H1 (cell line): ENCODE measurements around the gene EPHA2. TPM values are rescaled to one million over a fixed set of nuclear protein-coding genes. Genes with fewer than 3 reads are reported as not detected.

ENCODE experiments used
- CTCF ChIA-PET: fragments of 300-600 bp; sonication (Branson Sonifier 250); formaldehyde crosslinking; loops from one replicate; lab custom pipeline; 2021; ENCODE audit not compliant: partially characterized antibody; lab: Charles Lee
- POLR2A ChIA-PET: fragments of 300-600 bp; sonication (Branson Sonifier 250); formaldehyde crosslinking; loops from one replicate; lab custom pipeline; 2021; ENCODE audit warnings: inconsistent platforms; ENCODE audit not compliant: partially characterized antibody; lab: Charles Lee
- DNase-seq, 2 experiments: peaks; one replicate each; pipeline versions ENCODE4 v3.0.0 to v3.0.0-alpha.2; 2010 to 2022; ENCODE audit warnings: low spot score in 2 of 2, low read depth in 1 of 2, mixed read lengths in 1 of 2
- FAIRE-seq: peaks from 2 replicates; lab custom pipeline; 2011; peaks lifted over from hg19 to GRCh38; lab: Jason Lieb, UNC
- H2AFZ ChIP-seq: 2 replicates; pipeline ENCODE4 v1.8.1; 2012; ENCODE audit warnings: low read length, inconsistent platforms
- H2AK5ac ChIP-seq: 2 replicates; pipeline ENCODE4 v1.6.1; 2013; ENCODE audit warnings: low read depth, low read length
- H2BK120ac ChIP-seq: replicated peaks from 2 replicates; pipeline ENCODE3; 2013; ENCODE audit warnings: low read depth, low read length, inconsistent platforms
- H2BK12ac ChIP-seq: 2 replicates; pipeline ENCODE4 v1.6.1; 2013; ENCODE audit warnings: low read depth, low read length
- H2BK15ac ChIP-seq: 2 replicates; pipeline ENCODE4 v1.6.1; 2013; ENCODE audit warnings: low read length
- H2BK20ac ChIP-seq: 2 replicates; pipeline ENCODE4 v1.6.1; 2013; ENCODE audit warnings: low read length
- H2BK5ac ChIP-seq: 2 replicates; pipeline ENCODE4 v1.6.1; 2013; ENCODE audit warnings: low read depth, low read length
- H3K14ac ChIP-seq: 2 replicates; pipeline ENCODE4 v1.6.1; 2013; ENCODE audit warnings: inconsistent platforms; ENCODE audit not compliant: insufficient read length
- H3K18ac ChIP-seq: 2 replicates; pipeline ENCODE4 v1.6.1; 2013; ENCODE audit warnings: low read length; ENCODE audit errors: extremely low read depth
- H3K23ac ChIP-seq: 2 replicates; pipeline ENCODE4 v1.6.1; 2013; ENCODE audit warnings: inconsistent platforms; ENCODE audit not compliant: insufficient read length
- H3K23me2 ChIP-seq: 2 replicates; pipeline ENCODE4 v1.6.1; 2013; ENCODE audit warnings: low read depth, low read length
- H3K27ac ChIP-seq: 2 replicates; pipeline ENCODE4 v1.6.1; 2011; ENCODE audit warnings: low read depth, low read length, inconsistent platforms
- H3K27me3 ChIP-seq, 4 experiments: replicated peaks in 1 of 4; 1 replicate in 1 of 4; 2 replicates in 3 of 4; pipeline versions ENCODE4 v1.6.1 to v1.8.1; 2011 to 2013; ENCODE audit warnings: low read length in 3 of 4, mild to moderate bottlenecking in 3 of 4, inconsistent platforms in 2 of 4, mixed read lengths in 2 of 4, moderate library complexity in 1 of 4; ENCODE audit not compliant: control insufficient read depth in 3 of 4, insufficient read depth in 3 of 4; ENCODE audit errors: extremely low read depth in 1 of 4
- H3K36me3 ChIP-seq, 4 experiments: 2 replicates each; pipeline versions ENCODE4 v1.6.1 to v1.8.1; 2011 to 2013; ENCODE audit warnings: mild to moderate bottlenecking in 4 of 4, low read length in 3 of 4, moderate library complexity in 2 of 4, control low read depth in 1 of 4, inconsistent platforms in 1 of 4; ENCODE audit not compliant: insufficient read depth in 4 of 4, control insufficient read depth in 2 of 4
- H3K4ac ChIP-seq: replicated peaks from 2 replicates; pipeline ENCODE3; 2013; ENCODE audit warnings: low read length, low read depth, mixed read lengths, inconsistent platforms; ENCODE audit not compliant: insufficient read length
- H3K4me1 ChIP-seq, 4 experiments: replicated peaks in 1 of 4; 1 replicate in 1 of 4; 2 replicates in 3 of 4; pipeline versions ENCODE4 v1.6.1 to v1.8.1; 2011 to 2013; ENCODE audit warnings: low read length in 3 of 4, inconsistent platforms in 2 of 4, mixed read lengths in 1 of 4; ENCODE audit not compliant: insufficient read depth in 4 of 4, control insufficient read depth in 3 of 4
- H3K4me2 ChIP-seq, 2 experiments: 2 replicates each; pipeline versions ENCODE4 v1.6.1 to v1.8.1; 2011 to 2013; ENCODE audit warnings: low read depth in 2 of 2, low read length in 2 of 2, control low read depth in 1 of 2, inconsistent platforms in 1 of 2, mild to moderate bottlenecking in 1 of 2; ENCODE audit not compliant: insufficient read depth in 1 of 2
- H3K4me3 ChIP-seq, 4 experiments: fragments of 200-600, 300-600 bp in 1 of 4; sonication (generic), shearing (Covaris generic), sonication (Bioruptor Twin) in 1 of 4; 2 replicates each; pipeline versions ENCODE4 v1.5.1 to v1.8.1; 2011 to 2016; ENCODE audit warnings: low read length in 4 of 4, low read depth in 3 of 4, control low read depth in 2 of 4, inconsistent platforms in 2 of 4, mild to moderate bottlenecking in 2 of 4, mixed read lengths in 1 of 4, moderate library complexity in 1 of 4; ENCODE audit not compliant: insufficient read depth in 2 of 4; ENCODE audit errors: extremely low read depth in 1 of 4
- H3K56ac ChIP-seq: replicated peaks from 2 replicates; pipeline ENCODE3; 2013; ENCODE audit warnings: low read depth, mild to moderate bottlenecking, mixed read lengths, low read length, inconsistent platforms; ENCODE audit not compliant: insufficient read length
- H3K79me1 ChIP-seq: 2 replicates; pipeline ENCODE4 v1.6.1; 2013; ENCODE audit warnings: low read depth, low read length, control low read depth
- H3K79me2 ChIP-seq, 2 experiments: 2 replicates each; pipeline versions ENCODE4 v1.6.1 to v1.8.1; 2012 to 2013; ENCODE audit warnings: low read length in 2 of 2, mild to moderate bottlenecking in 2 of 2, inconsistent platforms in 1 of 2; ENCODE audit not compliant: insufficient read depth in 2 of 2, control insufficient read depth in 1 of 2
- H3K9ac ChIP-seq, 4 experiments: replicated peaks in 1 of 4; 1 replicate in 1 of 4; 2 replicates in 3 of 4; pipeline versions ENCODE4 v1.6.1 to v1.8.1; 2011 to 2013; ENCODE audit warnings: low read depth in 3 of 4, low read length in 3 of 4, control low read depth in 2 of 4, mild to moderate bottlenecking in 2 of 4, moderate library complexity in 2 of 4, inconsistent platforms in 1 of 4; ENCODE audit errors: extremely low read depth in 1 of 4
- H3K9me3 ChIP-seq, 2 experiments: 2 replicates each; pipeline versions ENCODE4 v1.6.1 to v1.8.1; 2012 to 2013; ENCODE audit warnings: mild to moderate bottlenecking in 2 of 2, moderate library complexity in 2 of 2, control low read depth in 1 of 2, inconsistent platforms in 1 of 2, low read depth in 1 of 2, low read length in 1 of 2, mixed read lengths in 1 of 2; ENCODE audit not compliant: insufficient read depth in 2 of 2
- H4K20me1 ChIP-seq, 2 experiments: replicated peaks in 1 of 2; 2 replicates each; pipeline versions ENCODE3 to v1.8.1; 2011 to 2013; ENCODE audit warnings: inconsistent platforms in 2 of 2, low read length in 2 of 2, mild to moderate bottlenecking in 1 of 2; ENCODE audit not compliant: insufficient read depth in 2 of 2, control insufficient read depth in 1 of 2
- H4K5ac ChIP-seq: 2 replicates; pipeline ENCODE4 v1.6.1; 2013; ENCODE audit warnings: low read length, low read depth, mixed read lengths, inconsistent platforms; ENCODE audit not compliant: insufficient read length
- H4K8ac ChIP-seq: 2 replicates; pipeline ENCODE4 v1.8.0; 2013; ENCODE audit warnings: mild to moderate bottlenecking, moderate library complexity, low read length, inconsistent platforms; ENCODE audit not compliant: insufficient read depth; ENCODE audit errors: extremely low read depth
- H4K91ac ChIP-seq: replicated peaks from 2 replicates; pipeline ENCODE3; 2013; ENCODE audit warnings: low read length, mixed read lengths, inconsistent platforms; ENCODE audit not compliant: insufficient read length
- ASH2L ChIP-seq: fragments of 200-600, 300-600 bp; sonication (generic); IDR thresholded peaks from one replicate; pipeline ENCODE4 v1.7.1; 2017; ENCODE audit warnings: low read length
- ATF2 ChIP-seq: IDR thresholded peaks from 2 replicates; pipeline ENCODE4 v1.6.1; 2012; ENCODE audit warnings: low read length, inconsistent platforms
- CBX8 ChIP-seq: fragments of 300-800, 300-1000 bp; sonication (generic); IDR thresholded peaks from 2 replicates; pipeline ENCODE4 v1.7.1; 2016; ENCODE audit warnings: low read depth, low read length, borderline replicate concordance
- JUN ChIP-seq: IDR thresholded peaks from 2 replicates; pipeline ENCODE4 v1.6.1; 2011; ENCODE audit warnings: low read depth, mild to moderate bottlenecking, improper control_type of control experiment, low read length
- JUND ChIP-seq: IDR thresholded peaks from 2 replicates; pipeline ENCODE4 v1.6.1; 2011; ENCODE audit warnings: mild to moderate bottlenecking, improper control_type of control experiment, low read length
- NRF1 ChIP-seq: IDR thresholded peaks from 2 replicates; pipeline ENCODE4 v1.6.1; 2011; ENCODE audit warnings: mild to moderate bottlenecking, low read depth, low read length, improper control_type of control experiment
- RFX5 ChIP-seq: IDR thresholded peaks from 2 replicates; pipeline ENCODE4 v1.6.1; 2011; ENCODE audit warnings: low read depth, low read length, improper control_type of control experiment, borderline replicate concordance
- SP4 ChIP-seq: IDR thresholded peaks from 2 replicates; pipeline ENCODE4 v1.6.1; 2012; ENCODE audit warnings: low read length, inconsistent platforms
- TAF1 ChIP-seq: IDR thresholded peaks from 2 replicates; pipeline ENCODE4 v1.6.1; 2011; ENCODE audit warnings: mild to moderate bottlenecking, low read depth, low read length
- WGBS, 2 experiments: shearing (Covaris generic) in 1 of 2; methylation state at CpG; one replicate each; pipeline versions ENCODE4 v1.1.6 to v1.1.7; 2013 to 2015; ENCODE audit warnings: low lambda C conversion rate in 2 of 2, mixed read lengths in 2 of 2, inconsistent platforms in 1 of 2, low coverage in 1 of 2, missing lambda C conversion rate in 1 of 2; ENCODE audit not compliant: insufficient replicate concordance in 2 of 2, insufficient coverage in 1 of 2, insufficient read length in 1 of 2; ENCODE audit errors: extremely low coverage in 1 of 2, missing lambda C conversion rate in 1 of 2; 5-methylcytosine and 5-hydroxymethylcytosine counted together
- polyA plus RNA-seq, 7 experiments: library from polyadenylated mRNA; depleted of rRNA in 3 of 7; stranded (reverse) in 5 of 7; unstranded in 2 of 7; fragments of >200 nt in 5 of 7; fragments of 200-250 nt in 2 of 7; gene quantifications; 1 replicate in 5 of 7; 2 replicates in 1 of 7; 4 replicates in 1 of 7; pipeline versions ENCODE4 v1.2.1 to v1.2.3, GENCODE V29; 2011 to 2013; ENCODE audit warnings: missing spikeins in 2 of 7, mixed read lengths in 2 of 7
- total RNA-seq: library from RNA; stranded (reverse); fragmentation: NEBNext Ultra II Directional; extraction: Animal tissue kit (Norgen Biotek cat#: 25700); gene quantifications from 2 replicates; pipeline ENCODE4 v1.2.1, GENCODE V29; 2021

EPHA2 gene
- total and polyA plus RNA-seq, 2 of the 8 experiments (the other 6 are each of a cell fraction or from before 2014, with no cell fraction given): 26.8 to 33.6 TPM

DNA sequence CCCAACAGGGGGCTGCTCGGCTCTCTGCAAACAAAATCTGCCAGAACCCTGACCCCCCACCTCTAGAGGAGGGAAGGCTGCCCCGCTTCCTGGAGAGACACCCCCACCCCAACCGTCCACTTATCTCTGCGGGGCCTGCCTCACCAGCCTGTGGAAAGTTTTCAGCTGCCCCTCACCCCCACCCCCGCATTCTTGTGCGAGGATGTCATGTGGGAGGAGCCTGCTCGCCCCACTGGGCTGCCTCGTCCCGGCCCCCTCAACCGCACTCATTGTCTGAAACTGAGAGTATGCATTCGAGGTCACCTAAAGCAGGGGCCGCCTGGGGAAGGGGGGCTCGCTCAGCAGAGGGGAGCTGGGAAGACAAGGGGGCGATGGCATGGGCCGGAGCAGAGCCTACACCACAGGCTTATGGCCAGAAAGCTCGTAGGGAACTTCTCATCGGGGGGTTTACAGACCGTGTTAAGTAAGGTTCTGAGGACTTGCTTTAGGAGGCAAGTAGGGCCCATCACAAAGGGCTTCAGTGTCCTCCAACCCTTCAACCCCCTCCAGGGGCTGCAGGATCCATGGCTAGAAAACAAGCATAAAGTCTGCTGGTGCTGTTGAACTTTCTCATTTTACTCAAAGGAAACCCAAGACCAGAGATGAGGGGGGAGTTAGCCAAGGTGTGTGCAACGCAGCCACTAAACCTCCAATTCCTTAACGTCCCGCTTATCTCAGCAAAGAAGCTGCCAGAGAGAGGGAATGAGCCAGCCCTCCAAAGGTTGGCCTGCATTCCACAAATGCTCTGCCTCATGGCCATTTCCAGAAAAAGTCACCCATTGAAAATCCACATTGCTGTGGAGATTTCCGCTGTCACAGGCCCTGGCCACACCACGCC lies 9.4 kb downstream of the EPHA2 start:
- H3K23me2 ChIP-seq: peaks cover 9% of the 10 kb centered on the region; the same call in 1 of the 2 replicates
- CTCF ChIA-PET: interaction anchor here (0.6 to 14.5 kb wide), 10 partner anchors 10 to 98 kb away, joined by 3 to 202 read pairs (median 4); no protein-coding TSS in a partner anchor
- H3K9me3 ChIP-seq: no peaks in the 10 kb centered on the region
- H3K56ac ChIP-seq: no peak overlapping the region
- H4K91ac ChIP-seq: peak overlapping the region; percentile 7
- peak overlapping the region in 3 of 4 experiments; percentile 15 to 42 (median 37); a peak in 3 of 7 replicates for H3K9ac ChIP-seq
- H3K4ac ChIP-seq: peak overlapping the region; percentile 33
- H2BK20ac ChIP-seq: peak overlapping the region; percentile 91
- peak overlapping the region; percentile 20 for H4K5ac ChIP-seq
- peak overlapping the region; percentile 84 for H2BK15ac ChIP-seq
- peak overlapping the region; percentile 95 for H3K18ac ChIP-seq
- H2AK5ac ChIP-seq: peak overlapping the region; percentile 85
- WGBS, 2 experiments: 18% methylated on average over 21 of the region's 23 CpGs; no CpG with 5 or more reads in 1 of the 2 experiments
- no peak overlapping the region for H2AFZ ChIP-seq
- peak overlapping the region; percentile 69; the same call in 1 of the 2 replicates for H3K27ac ChIP-seq
- peaks cover 7 to 27% (median 19%) of the 10 kb centered on the region in 4 experiments for H3K36me3 ChIP-seq
- FAIRE-seq: no peak
- DNase-seq: peak; percentile 72 to 91
- no peak overlapping the region for H4K8ac ChIP-seq
- peak overlapping the region; percentile 97 for H2BK12ac ChIP-seq
- peak overlapping the region; percentile 3 to 49 (median 28); a peak in 7 of 8 replicates for H3K4me3 ChIP-seq
- POLR2A ChIA-PET: interaction anchor here (0.7 to 6.1 kb wide), 18 partner anchors 10 to 74 kb away, joined by 3 to 52 read pairs (median 5); partner anchors contain the start of genes ARHGEF19, EPHA2 and FAM131C
- no peak overlapping the region for H3K14ac ChIP-seq
- no peak overlapping the region for H3K23ac ChIP-seq
- H3K4me1 ChIP-seq: peaks cover 18 to 49% (median 36%) of the 10 kb centered on the region in 4 experiments
- peaks cover 4 to 80% of the 10 kb centered on the region in 2 experiments; a peak in 3 of 4 replicates for H3K79me2 ChIP-seq
- H2BK5ac ChIP-seq: peak overlapping the region; percentile 86
- no peaks in the 10 kb centered on the region for H3K27me3 ChIP-seq
- peaks cover 24% of the 10 kb centered on the region; the same call in 1 of the 2 replicates for H3K79me1 ChIP-seq
- peak overlapping the region; percentile 70 to 74 for H3K4me2 ChIP-seq
- H4K20me1 ChIP-seq: peaks cover 8 to 32% of the 10 kb centered on the region in 2 experiments
- H2BK120ac ChIP-seq: peak overlapping the region; percentile 36
- TF ChIP-seq ASH2L (peak; percentile 67), JUN (peak; percentile 90), CBX8 (no peak), RFX5 (no peak), SP4 (peak; percentile 72; the same call in 1 of the 2 replicates), ATF2 (peak; percentile 89), TAF1 (peak; percentile 50; the same call in 1 of the 2 replicates), NRF1 (no peak), JUND (peak; percentile 97)
